Limb (tissue), 2 donors: Measurements from ENCODE around the gene DLL3.
"Not testable (repeated sequence)": the region's sequence is repeated elsewhere in the genome, so short reads cannot be mapped to it uniquely, and the experiment has no call there.

Source experiments
- DNase-seq, 2 donors: peaks; one replicate each; pipeline ENCODE4 v3.0.0-alpha.2; 2016; ENCODE audit errors: extremely low spot score in 2 of 2

Gene DLL3

GRCh38 chr19:39498798-39499642 lies at the start of gene DLL3:
TSS of gene DLL3 (plus strand) at chr19:39498947. CDS start at chr19:39498975, 28 bp downstream.
- DNase-seq, result peak in 1 of 2 donors; percentile 71

DNA sequence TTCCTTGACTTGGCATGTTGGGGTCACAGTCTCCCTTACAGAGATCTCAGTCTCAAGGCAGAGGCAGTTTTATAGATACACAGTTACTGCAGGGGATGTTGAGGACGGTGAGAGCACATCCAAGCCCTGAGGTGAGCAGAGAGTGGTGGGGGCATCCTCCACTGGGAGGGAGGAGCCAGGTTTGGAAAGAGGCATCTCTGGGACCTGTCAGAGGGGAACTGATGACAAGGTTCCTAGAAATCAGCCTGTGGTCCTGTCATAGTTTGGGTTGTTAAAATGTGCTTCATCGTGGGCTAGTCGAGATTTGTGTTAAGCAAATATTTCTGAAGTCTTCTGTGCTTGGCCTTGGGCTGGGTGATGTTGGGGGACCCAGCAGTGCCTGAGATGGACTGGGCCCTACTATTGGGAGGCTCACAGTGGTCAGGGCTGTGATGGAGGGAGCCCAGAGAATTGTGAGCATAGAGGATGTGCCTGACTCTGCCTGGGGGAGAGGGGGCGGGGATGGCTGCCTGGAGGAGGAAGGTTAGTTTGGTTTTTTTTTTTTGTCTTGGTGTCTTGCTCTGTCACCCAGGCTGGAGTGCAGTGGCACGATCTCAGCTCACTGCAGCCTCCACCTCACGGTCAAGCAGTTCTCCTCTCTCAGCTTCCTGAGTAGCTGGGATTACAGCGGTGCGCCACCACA lies 49.5 kb upstream of the DLL3 start:
- DNase-seq, result no peak

DNA sequence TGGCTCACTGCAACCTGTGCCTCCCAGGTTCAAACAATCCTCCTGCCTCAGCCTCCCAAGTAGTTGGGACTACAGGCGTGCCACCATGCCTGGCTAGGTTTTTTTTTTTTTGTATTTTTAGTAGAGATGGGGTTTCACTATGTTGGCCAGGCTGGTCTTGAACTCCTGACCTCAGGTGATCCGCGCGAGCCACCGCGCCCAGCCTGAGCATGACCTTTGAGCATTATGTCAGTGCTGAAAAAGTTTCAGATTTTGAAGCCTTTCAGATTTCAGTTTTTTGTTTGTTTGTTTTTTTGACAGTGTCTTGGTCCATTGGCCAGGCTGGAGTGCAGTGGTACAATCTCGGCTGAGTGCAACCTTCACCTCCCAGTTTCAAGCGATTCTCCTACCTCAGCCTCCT lies 47.5 kb upstream of the DLL3 start:
- DNase-seq, result not testable (repeated sequence)

DNA sequence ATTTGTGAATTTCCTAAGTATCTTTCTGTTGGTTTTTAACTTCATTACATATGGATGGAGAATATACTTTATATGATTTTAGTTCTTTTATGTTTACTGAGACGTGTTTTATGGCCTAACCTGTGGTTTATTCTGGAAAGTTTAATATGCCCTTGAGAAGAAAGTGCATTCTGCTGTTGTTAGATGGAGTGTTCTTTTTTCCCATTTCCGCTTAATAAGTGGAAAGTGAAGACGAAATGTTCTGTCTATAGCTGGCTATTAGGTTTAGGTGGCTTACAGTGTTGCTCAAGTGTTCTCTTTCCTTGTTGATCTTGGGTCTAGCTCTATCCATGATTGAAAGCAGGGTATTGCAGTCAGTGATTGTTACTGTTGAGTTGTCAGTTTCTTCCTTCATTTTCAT lies 35.3 kb upstream of the DLL3 start:
- DNase-seq, result no peak

DNA sequence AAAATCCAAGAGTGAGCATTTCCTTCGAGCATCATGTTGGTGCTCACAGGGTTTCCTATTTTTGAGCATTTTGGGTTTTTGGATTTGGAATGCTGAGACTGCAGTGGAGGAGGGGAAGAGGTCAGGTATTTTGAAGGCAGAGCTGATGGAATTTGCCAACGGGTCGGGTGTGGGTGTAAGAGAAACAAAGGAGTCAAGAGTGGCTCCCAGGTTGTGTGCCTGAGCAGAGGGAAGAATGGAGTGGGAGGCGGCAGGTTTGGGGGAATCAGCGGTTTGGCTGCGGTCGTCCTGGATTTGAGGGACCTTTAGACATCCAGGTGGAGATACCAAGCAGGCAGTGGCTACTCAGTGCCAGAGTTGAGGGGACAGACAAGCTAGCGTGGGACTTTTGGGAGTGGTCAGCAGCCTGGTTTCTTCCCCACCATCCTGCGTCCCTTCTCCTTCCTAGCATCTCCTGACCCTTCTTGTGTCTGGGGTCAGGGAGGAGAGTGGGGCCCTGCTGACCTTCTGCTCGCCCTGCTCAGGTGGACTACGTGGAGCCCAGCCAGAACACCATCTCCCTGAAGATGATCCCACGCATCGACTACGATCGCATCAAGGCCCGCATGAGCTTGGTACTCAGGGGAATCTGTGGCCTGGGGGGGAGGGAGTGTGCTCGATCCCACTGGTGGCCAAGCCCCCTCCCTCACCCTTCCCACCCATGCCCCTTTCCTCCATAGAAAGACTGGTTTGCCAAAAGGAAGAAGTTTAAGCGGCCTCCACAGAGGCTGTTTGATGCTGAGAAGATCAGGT lies 32.6 kb upstream of the DLL3 start:
- DNase-seq, result no peak

- DNase-seq, result no peak
These were observed 30.8 kb upstream of the DLL3 start for GRCh38 chr19:39467941-39468340.

DNA sequence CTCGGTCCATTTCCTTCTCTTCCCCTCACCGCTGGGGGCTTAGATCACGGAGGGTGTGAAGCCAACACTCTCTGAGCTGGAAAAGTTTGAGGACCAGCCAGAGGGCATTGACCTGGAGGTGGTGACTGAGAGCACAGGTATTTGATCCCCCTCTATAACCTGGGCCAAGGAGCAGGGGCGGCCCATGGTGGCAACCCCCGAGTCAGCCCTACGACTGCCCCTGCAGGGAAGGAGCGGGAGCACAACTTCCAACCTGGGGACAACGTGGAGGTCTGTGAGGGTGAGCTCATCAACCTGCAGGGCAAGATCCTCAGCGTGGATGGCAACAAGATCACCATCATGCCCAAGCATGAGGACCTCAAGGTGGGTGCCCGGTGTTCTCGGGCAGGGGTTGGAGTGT lies 29.7 kb upstream of the DLL3 start:
- DNase-seq, result no peak

DNA sequence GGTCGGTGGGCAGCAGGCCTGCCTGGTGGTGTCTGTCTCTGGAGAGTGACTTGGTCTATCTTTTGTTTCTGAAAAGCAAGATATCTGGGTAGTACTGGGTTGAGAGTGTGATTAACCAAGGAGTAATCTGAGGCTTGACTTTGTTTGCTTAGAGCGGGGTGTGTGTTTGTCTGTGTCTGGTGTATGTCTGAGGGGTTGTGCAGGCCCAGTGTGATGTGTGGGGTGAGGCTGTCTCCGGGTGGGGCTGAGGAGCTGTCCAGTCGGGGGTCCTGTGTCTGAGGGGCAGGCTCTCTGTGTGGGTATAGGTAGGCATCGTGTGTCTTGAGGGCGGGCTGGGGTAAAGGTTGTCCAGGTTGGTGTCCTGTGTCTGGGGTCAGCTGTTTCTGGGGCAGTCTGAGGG lies 29.2 kb upstream of the DLL3 start:
- no peak for DNase-seq

DNA sequence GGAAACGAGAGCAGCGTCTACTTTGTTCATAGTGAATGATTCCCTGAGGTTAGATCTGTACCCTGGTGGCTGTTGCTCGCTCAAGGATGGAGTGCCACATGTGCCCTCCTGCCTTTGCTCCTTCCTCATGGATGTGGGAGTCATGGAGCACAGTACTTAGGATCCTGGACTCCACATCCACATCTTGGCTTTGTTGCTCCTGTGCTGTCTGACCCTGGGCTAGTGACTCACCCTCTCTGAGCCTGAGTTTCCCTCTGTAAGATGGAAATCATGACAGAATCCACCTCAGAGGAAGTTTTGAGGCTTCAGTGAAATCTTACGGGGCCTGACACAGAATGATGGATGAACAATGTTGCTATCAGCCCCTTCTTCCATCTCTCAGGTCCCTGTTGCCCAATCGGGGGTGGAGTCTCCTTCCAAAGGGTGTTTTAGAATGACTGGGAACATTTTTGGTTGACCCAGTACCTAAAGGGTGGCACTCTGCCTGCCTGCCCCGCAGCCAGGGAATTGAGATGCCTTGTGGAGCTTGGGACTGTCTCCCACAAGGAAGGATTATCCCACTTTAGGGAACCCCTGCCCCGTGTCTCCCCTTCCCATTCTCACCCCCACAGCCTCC lies 27.9 kb upstream of the DLL3 start:
- no peak for DNase-seq

DNA sequence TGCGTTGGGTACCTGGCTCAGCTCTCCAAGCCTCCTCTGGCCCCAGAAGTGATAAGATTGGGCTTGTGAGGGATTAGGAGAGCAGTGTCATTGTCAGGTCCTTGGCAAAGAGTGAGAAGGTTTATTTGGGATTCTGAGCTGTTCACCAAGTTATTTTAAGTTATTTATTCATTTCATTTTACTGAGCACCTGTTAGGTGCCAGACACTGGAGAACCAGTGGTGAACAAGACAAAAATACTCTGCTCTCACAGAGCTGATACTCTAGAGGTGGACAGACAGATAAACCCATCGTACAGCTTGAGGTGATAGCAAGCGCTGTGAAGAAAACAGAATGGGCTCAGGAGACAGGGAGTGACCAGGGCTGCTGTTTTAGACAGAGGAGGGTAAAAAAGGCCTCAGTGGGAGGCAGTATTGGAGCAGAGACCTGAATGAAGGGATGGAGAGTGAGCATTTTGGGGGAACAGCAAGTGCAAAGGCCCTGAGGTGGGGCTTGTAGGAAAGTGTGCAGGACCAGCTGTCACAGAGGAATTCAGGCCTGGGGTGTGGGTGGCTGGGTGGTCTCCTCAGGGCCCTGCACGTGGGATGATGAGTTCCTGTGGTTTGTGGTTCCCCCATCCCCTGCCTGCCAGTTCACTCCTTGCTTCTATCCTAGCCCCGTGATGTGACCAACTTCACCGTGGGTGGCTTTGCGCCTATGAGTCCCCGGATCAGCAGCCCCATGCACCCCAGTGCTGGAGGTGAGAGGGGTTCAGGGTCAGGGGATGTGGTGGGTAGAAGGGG lies 26.8 kb upstream of the DLL3 start:
- DNase-seq, result no peak

GRCh38 chr19:39472746-39473442 lies 25.9 kb upstream of the DLL3 start:
- no peak for DNase-seq

DNA sequence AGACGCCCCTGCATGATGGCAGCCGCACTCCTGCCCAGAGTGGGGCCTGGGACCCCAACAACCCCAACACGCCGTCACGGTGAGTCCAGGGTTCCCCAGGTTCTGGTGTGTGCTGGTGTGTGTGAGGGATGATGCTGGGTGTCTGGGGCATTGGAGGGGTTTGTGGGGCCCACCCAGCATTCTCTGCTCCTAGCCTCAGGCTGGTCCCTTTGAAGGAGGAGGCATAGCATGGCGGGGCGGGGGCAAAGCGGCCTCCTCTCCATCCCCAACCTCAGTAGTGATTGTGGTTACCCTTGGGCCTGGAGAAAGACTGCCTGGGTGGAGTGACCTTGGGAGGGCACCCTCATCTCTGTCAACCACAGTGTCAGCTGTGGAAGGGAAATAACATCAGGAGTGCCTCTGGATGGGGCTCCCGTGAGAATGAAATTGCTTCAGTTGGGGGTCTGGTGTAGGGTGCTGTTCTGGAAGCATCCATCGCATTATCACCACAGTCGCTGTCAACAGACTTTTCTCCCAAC lies 25.2 kb upstream of the DLL3 start:
- no peak for DNase-seq

GRCh38 chr19:39474139-39474620 lies 24.6 kb upstream of the DLL3 start:
- DNase-seq, result peak in 1 of 2 donors; percentile 84

- no peak for DNase-seq
These were observed 23.0 kb upstream of the DLL3 start for GRCh38 chr19:39475748-39476147.

- not testable (repeated sequence) for DNase-seq
These were observed 19.4 kb upstream of the DLL3 start for GRCh38 chr19:39479319-39479801.

DNA sequence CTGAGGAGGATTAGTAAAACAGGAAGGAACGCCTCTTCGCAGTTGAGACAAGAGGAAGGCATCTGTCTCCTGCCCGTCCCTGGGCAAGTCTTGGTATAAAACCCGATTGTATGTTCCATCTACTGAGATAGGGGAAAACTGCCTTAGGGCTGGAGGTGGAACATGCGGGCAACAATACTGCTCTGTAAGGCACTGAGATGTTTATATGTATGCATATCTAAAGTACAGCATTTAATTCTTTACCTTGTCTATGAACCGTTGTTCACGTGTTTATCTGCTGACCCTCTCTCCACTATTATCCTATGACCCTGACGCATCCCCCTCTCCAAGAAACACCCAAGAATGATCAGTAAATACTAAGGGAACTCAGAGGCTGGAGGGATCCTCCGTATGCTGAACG lies 18.8 kb upstream of the DLL3 start:
- DNase-seq, result no peak

- DNase-seq, result peak; percentile 94 to 99
These were observed 18.2 kb upstream of the DLL3 start, which contains the start of gene TIMM50 for GRCh38 chr19:39480337-39481228. TSS of gene TIMM50 (plus strand) at chr19:39480838. CDS start at chr19:39480854, 16 bp downstream.

GRCh38 chr19:39481229-39481545 lies 17.6 kb upstream of the DLL3 start:
- no peak for DNase-seq

- DNase-seq, result no peak
These were observed 17.1 kb upstream of the DLL3 start for GRCh38 chr19:39481676-39482075.
